ENCODE measurements around the gene SYT2.
"Not testable (repeated sequence)": the region's sequence is repeated elsewhere in the genome, so short reads cannot be mapped to it uniquely, and the experiment has no call there.

The SYT2 gene

GRCh38 chr1:202639500-202639899 is 70.8 kb downstream of the SYT2 start:
- Histone ChIP-seq H3K36me3 (ENCODE audit: control insufficient read depth, low read length) (no peaks in the 10 kb centered on the region), H3K4me1 (ENCODE audit: control insufficient read depth, low read length) (no peaks in the 10 kb centered on the region), H3K4me3 (ENCODE audit: low read length) (no peak overlapping the region), H3K27ac (ENCODE audit: low read depth, low read length) (no peak overlapping the region), H3K27me3 (ENCODE audit: control insufficient read depth, low read length) (peaks cover 46% of the 10 kb centered on the region), H4K20me1 (ENCODE audit: control insufficient read depth, insufficient read depth, low read depth, low read length) (no peaks in the 10 kb centered on the region), H3K79me2 (ENCODE audit: control insufficient read depth, low read length) (no peaks in the 10 kb centered on the region), H3K9me3 (ENCODE audit: control insufficient read depth, insufficient read depth, low read length) (no peaks in the 10 kb centered on the region), H3K4me2 (ENCODE audit: low read length) (no peak overlapping the region), H3K9me2 (replicated peaks; ENCODE audit: control insufficient read depth, low read length) (no peaks in the 10 kb centered on the region), H3F3A (ENCODE audit: control insufficient read depth, insufficient read depth) (no peaks in the 10 kb centered on the region)
- TF ChIP-seq, protein P1, sequence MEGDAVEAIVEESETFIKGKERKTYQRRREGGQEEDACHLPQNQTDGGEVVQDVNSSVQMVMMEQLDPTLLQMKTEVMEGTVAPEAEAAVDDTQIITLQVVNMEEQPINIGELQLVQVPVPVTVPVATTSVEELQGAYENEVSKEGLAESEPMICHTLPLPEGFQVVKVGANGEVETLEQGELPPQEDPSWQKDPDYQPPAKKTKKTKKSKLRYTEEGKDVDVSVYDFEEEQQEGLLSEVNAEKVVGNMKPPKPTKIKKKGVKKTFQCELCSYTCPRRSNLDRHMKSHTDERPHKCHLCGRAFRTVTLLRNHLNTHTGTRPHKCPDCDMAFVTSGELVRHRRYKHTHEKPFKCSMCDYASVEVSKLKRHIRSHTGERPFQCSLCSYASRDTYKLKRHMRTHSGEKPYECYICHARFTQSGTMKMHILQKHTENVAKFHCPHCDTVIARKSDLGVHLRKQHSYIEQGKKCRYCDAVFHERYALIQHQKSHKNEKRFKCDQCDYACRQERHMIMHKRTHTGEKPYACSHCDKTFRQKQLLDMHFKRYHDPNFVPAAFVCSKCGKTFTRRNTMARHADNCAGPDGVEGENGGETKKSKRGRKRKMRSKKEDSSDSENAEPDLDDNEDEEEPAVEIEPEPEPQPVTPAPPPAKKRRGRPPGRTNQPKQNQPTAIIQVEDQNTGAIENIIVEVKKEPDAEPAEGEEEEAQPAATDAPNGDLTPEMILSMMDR (IDR thresholded peaks at IDR 0.05; ENCODE audit: low read depth, low read length, poor library complexity, severe bottlenecking): no peak
- TF ChIP-seq EZH2phosphoT487 (IDR thresholded peaks at IDR 0.05; ENCODE audit: borderline replicate concordance, low read length): no peak

GRCh38 chr1:202638701-202639305 is 71.5 kb downstream of the SYT2 start:
- not testable (repeated sequence) for H3K27ac ChIP-seq (ENCODE audit: low read depth, low read length); H3F3A ChIP-seq (ENCODE audit: control insufficient read depth, insufficient read depth); H3K9me2 ChIP-seq (replicated peaks; ENCODE audit: control insufficient read depth, low read length); H3K36me3 ChIP-seq (ENCODE audit: control insufficient read depth, low read length); H3K4me1 ChIP-seq (ENCODE audit: control insufficient read depth, low read length); H3K4me3 ChIP-seq (ENCODE audit: low read length); H3K4me2 ChIP-seq (ENCODE audit: low read length); H3K79me2 ChIP-seq (ENCODE audit: control insufficient read depth, low read length); H4K20me1 ChIP-seq (ENCODE audit: control insufficient read depth, insufficient read depth, low read depth, low read length); H3K9me3 ChIP-seq (ENCODE audit: control insufficient read depth, insufficient read depth, low read length)
- H3K27me3 ChIP-seq (ENCODE audit: control insufficient read depth, low read length): peaks cover 41% of the 10 kb centered on the region

- no peaks in the 10 kb centered on the region for H3K36me3 ChIP-seq (ENCODE audit: control insufficient read depth, low read length)
- TF ChIP-seq, protein P1 (IDR thresholded peaks at IDR 0.05; ENCODE audit: low read depth, low read length, poor library complexity, severe bottlenecking): no peak
- no peak for TF ChIP-seq EZH2phosphoT487 (IDR thresholded peaks at IDR 0.05; ENCODE audit: borderline replicate concordance, low read length)
- no peaks in the 10 kb centered on the region for H3K9me2 ChIP-seq (replicated peaks; ENCODE audit: control insufficient read depth, low read length)
- no peaks in the 10 kb centered on the region for H3F3A ChIP-seq (ENCODE audit: control insufficient read depth, insufficient read depth)
- no peak overlapping the region for H3K4me2 ChIP-seq (ENCODE audit: low read length)
- no peak overlapping the region for H3K4me3 ChIP-seq (ENCODE audit: low read length)
- H3K79me2 ChIP-seq (ENCODE audit: control insufficient read depth, low read length): no peaks in the 10 kb centered on the region
- no peaks in the 10 kb centered on the region for H4K20me1 ChIP-seq (ENCODE audit: control insufficient read depth, insufficient read depth, low read depth, low read length)
- H3K27ac ChIP-seq (ENCODE audit: low read depth, low read length): no peak overlapping the region
- H3K9me3 ChIP-seq (ENCODE audit: control insufficient read depth, insufficient read depth, low read length): no peaks in the 10 kb centered on the region
- no peaks in the 10 kb centered on the region for H3K4me1 ChIP-seq (ENCODE audit: control insufficient read depth, low read length)
- H3K27me3 ChIP-seq (ENCODE audit: control insufficient read depth, low read length): peaks cover 36% of the 10 kb centered on the region
These were observed 72.1 kb downstream of the SYT2 start for GRCh38 chr1:202638019-202638700.

DNA sequence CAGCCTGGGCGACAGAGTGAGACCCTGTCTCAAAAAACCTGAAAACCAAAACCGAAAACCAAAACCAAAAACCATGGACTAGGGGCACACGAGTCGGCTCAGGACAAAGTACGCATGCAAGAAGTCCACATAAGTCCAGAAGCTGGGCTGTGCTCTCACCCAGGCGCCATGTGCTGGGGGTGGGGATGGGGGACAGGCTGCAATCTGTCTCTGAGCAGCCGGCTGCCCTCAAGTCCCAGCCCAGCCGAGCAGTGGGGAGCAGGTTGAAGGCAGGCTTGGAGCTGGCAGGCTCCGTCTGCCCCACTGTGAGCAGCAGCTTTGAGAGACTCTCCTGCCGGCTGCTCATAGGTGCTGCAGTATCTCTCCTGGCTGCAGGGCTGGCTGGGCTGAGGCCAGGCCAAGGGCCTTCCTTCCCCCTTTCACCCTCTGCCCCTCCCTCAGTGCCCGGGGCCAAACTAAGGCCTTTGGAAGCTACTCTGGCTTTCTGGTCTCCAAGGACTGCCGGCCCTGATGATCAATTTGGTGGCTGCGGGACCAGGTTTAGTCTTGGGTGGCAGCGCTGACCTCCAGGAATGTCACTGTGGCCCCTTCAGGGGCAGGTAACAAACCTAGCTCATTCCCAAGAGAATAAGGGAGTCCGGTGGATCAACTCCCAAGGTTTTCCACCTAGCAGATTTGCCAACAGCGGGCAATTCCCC is 72.8 kb downstream of the SYT2 start:
- H3K36me3 ChIP-seq (ENCODE audit: control insufficient read depth, low read length); H4K20me1 ChIP-seq (ENCODE audit: control insufficient read depth, insufficient read depth, low read depth, low read length); H3K79me2 ChIP-seq (ENCODE audit: control insufficient read depth, low read length); H3K4me1 ChIP-seq (ENCODE audit: control insufficient read depth, low read length); H3K27ac ChIP-seq (ENCODE audit: low read depth, low read length); H3F3A ChIP-seq (ENCODE audit: control insufficient read depth, insufficient read depth); H3K9me2 ChIP-seq (replicated peaks; ENCODE audit: control insufficient read depth, low read length); H3K4me2 ChIP-seq (ENCODE audit: low read length); H3K9me3 ChIP-seq (ENCODE audit: control insufficient read depth, insufficient read depth, low read length); H3K4me3 ChIP-seq (ENCODE audit: low read length): not testable (repeated sequence)
- peaks cover 32% of the 10 kb centered on the region for H3K27me3 ChIP-seq (ENCODE audit: control insufficient read depth, low read length)

GRCh38 chr1:202636171-202636570 is 74.1 kb downstream of the SYT2 start:
- H3K4me1 ChIP-seq (ENCODE audit: control insufficient read depth, low read length); H3F3A ChIP-seq (ENCODE audit: control insufficient read depth, insufficient read depth); H3K4me2 ChIP-seq (ENCODE audit: low read length); H3K4me3 ChIP-seq (ENCODE audit: low read length); H3K9me3 ChIP-seq (ENCODE audit: control insufficient read depth, insufficient read depth, low read length); H4K20me1 ChIP-seq (ENCODE audit: control insufficient read depth, insufficient read depth, low read depth, low read length); H3K36me3 ChIP-seq (ENCODE audit: control insufficient read depth, low read length); H3K9me2 ChIP-seq (replicated peaks; ENCODE audit: control insufficient read depth, low read length); H3K27ac ChIP-seq (ENCODE audit: low read depth, low read length); H3K79me2 ChIP-seq (ENCODE audit: control insufficient read depth, low read length): not testable (repeated sequence)
- peaks cover 25% of the 10 kb centered on the region for H3K27me3 ChIP-seq (ENCODE audit: control insufficient read depth, low read length)

Measured in DOHH2 (cell line).